GM21825 (cell line): ENCODE data around the gene TENT4B.
"Not testable (repeated sequence)": the region's sequence is repeated elsewhere in the genome, so short reads cannot be mapped to it uniquely, and the experiment has no call there.

Experiments used
- ATAC-seq: cut with Tn5 transposase; IDR thresholded peaks from one replicate; pipeline ENCODE4 v1.9.1; 2021; ENCODE audit warnings: mild to moderate bottlenecking, moderate library complexity; ENCODE audit not compliant: unreplicated experiment

TENT4B gene

GRCh38 chr16:50227120-50227519 is 74.0 kb downstream of the TENT4B start:
- ATAC-seq, result no peak

GRCh38 chr16:50227665-50228064 is 74.6 kb downstream of the TENT4B start:
- ATAC-seq, result no peak

GRCh38 chr16:50228364-50228868 is 75.3 kb downstream of the TENT4B start:
- no peak for ATAC-seq

GRCh38 chr16:50229149-50229726 is 76.1 kb downstream of the TENT4B start:
- no peak for ATAC-seq

- ATAC-seq, result no peak
Observed at GRCh38 chr16:50234771-50235556, 81.9 kb downstream of the TENT4B start.

- ATAC-seq, result no peak
Observed at GRCh38 chr16:50235581-50235980, 82.5 kb downstream of the TENT4B start.

GRCh38 chr16:50238314-50238713 is 85.2 kb downstream of the TENT4B start:
- no peak for ATAC-seq

- no peak for ATAC-seq
Observed at GRCh38 chr16:50238868-50239301, 85.8 kb downstream of the TENT4B start.

- ATAC-seq, result not testable (repeated sequence)
Observed at GRCh38 chr16:50243024-50243423, 89.9 kb downstream of the TENT4B start.

- ATAC-seq, result no peak
Observed at GRCh38 chr16:50244140-50244503, 91.0 kb downstream of the TENT4B start.

- ATAC-seq, result no peak
Observed at GRCh38 chr16:50244504-50245416, 91.7 kb downstream of the TENT4B start.

GRCh38 chr16:50245417-50246298 is 92.6 kb downstream of the TENT4B start:
- peak; percentile 78 for ATAC-seq

- peak; percentile 32 for ATAC-seq
Observed at GRCh38 chr16:50246299-50247122, 93.4 kb downstream of the TENT4B start.

GRCh38 chr16:50247123-50247905 is 94.2 kb downstream of the TENT4B start:
- ATAC-seq, result no peak

- ATAC-seq, result no peak
Observed at GRCh38 chr16:50247906-50248608, 95.0 kb downstream of the TENT4B start.

GRCh38 chr16:50248845-50249244 is 95.7 kb downstream of the TENT4B start:
- ATAC-seq, result no peak

- no peak for ATAC-seq
Observed at GRCh38 chr16:50251375-50252081, 98.4 kb downstream of the TENT4B start.
